Panc1 (cell line): ENCODE data around the gene COQ8A. TPM values are rescaled to one million over a fixed set of nuclear protein-coding genes. Genes with fewer than 3 reads are reported as not detected.
A peak's percentile ranks its signal among the peaks of the same experiment; 100 is the strongest.

Source experiments
- ATAC-seq: fragments of 200-7000 bp; cut with Tn5 transposase; 2 replicates; pipeline ENCODE4 v1.9.1; 2020; ENCODE audit warnings: mild to moderate bottlenecking, moderate library complexity
- BruUV-seq: library from RNA; stranded (reverse); fragments of 400-500 nt; replicated peaks from 2 replicates; lab custom pipeline; 2021; lab: Mats Ljungman, UMichigan
- CTCF ChIA-PET: fragments of 300-600 bp; sonication (Branson Sonifier 250); formaldehyde crosslinking; loops from one replicate; lab custom pipeline; 2022; ENCODE audit warnings: antibody characterized with exemption; lab: Charles Lee
- POLR2A ChIA-PET: fragments of 300-600 bp; sonication (Branson Sonifier 250); formaldehyde crosslinking; loops from one replicate; lab custom pipeline; 2022; ENCODE audit warnings: antibody characterized with exemption; lab: Charles Lee
- DNase-seq: peaks from one replicate; pipeline ENCODE4 v3.0.0-alpha.2; 2010; ENCODE audit warnings: low read depth, low spot score
- H3K27ac ChIP-seq: 2 replicates; pipeline ENCODE4 v1.5.1; 2011; ENCODE audit warnings: mild to moderate bottlenecking, low read length, inconsistent platforms
- H3K27me3 ChIP-seq: fragments of 200-500 bp; sonication (Bioruptor generic); 2 replicates; pipeline ENCODE4 v1.6.0; 2014; ENCODE audit warnings: low read length, inconsistent platforms; ENCODE audit not compliant: control insufficient read depth, insufficient read depth
- H3K36me3 ChIP-seq: fragments of 200-500 bp; sonication (Bioruptor generic); 2 replicates; pipeline ENCODE4 v1.5.1; 2014; ENCODE audit warnings: inconsistent platforms, mild to moderate bottlenecking, low read length, moderate library complexity; ENCODE audit not compliant: control insufficient read depth, insufficient read depth
- H3K4me1 ChIP-seq: 2 replicates; pipeline ENCODE4 v1.5.1; 2011; ENCODE audit warnings: inconsistent platforms, mild to moderate bottlenecking, low read length, moderate library complexity; ENCODE audit not compliant: control insufficient read depth, insufficient read depth
- H3K4me3 ChIP-seq, 2 experiments: 2 replicates each; pipeline ENCODE4 v1.5.1; 2011 to 2012; ENCODE audit warnings: low read depth in 2 of 2, low read length in 2 of 2, mild to moderate bottlenecking in 2 of 2, inconsistent platforms in 1 of 2, moderate library complexity in 1 of 2
- H3K9me3 ChIP-seq: fragments of 200-500 bp; sonication (Bioruptor generic); 2 replicates; pipeline ENCODE4 v1.5.1; 2014; ENCODE audit warnings: low read depth, mild to moderate bottlenecking, inconsistent platforms, low read length, moderate library complexity; ENCODE audit not compliant: control insufficient read depth, insufficient read depth
- CTCF ChIP-seq: fragments of 450-650 bp; IDR thresholded peaks from 2 replicates; pipeline ENCODE4 v1.5.1; 2017; ENCODE audit warnings: mild to moderate bottlenecking
- POLR2AphosphoS5 ChIP-seq: IDR thresholded peaks from 2 replicates; pipeline ENCODE4 v1.6.1; 2012; ENCODE audit warnings: mild to moderate bottlenecking, low read depth, low read length, moderate library complexity
- REST ChIP-seq, 2 experiments: IDR thresholded peaks; 2 replicates each; pipeline ENCODE4 v1.6.1; 2011 to 2012; ENCODE audit warnings: low read depth in 2 of 2, control low read depth in 1 of 2, low read length in 1 of 2, mild to moderate bottlenecking in 1 of 2, moderate library complexity in 1 of 2; ENCODE audit not compliant: insufficient read depth in 1 of 2
- SIN3A ChIP-seq: IDR thresholded peaks from 2 replicates; pipeline ENCODE4 v1.6.1; 2012; ENCODE audit warnings: low read depth, mild to moderate bottlenecking, low read length, moderate library complexity, borderline replicate concordance; ENCODE audit not compliant: insufficient read depth
- TCF7L2 ChIP-seq: IDR thresholded peaks from 2 replicates; pipeline ENCODE4 v1.6.1; 2011; ENCODE audit warnings: mild to moderate bottlenecking, low read depth, low read length, inconsistent platforms
- in situ Hi-C: cut with HindIII; loops from 2 replicates; pipeline ENCODE4 v1.10.0; 2016; ENCODE audit warnings: low sequenced_read_pairs, low pct_unique_long_range_greater_than_20kb
- intact Hi-C: fragments of 100-400 bp; cut with micrococcal nuclease; formaldehyde crosslinking; loops from one replicate; pipeline ENCODE4 v1.10.0; 2022; ENCODE audit not compliant: unreplicated experiment
- total RNA-seq: library from RNA; stranded (reverse); gene quantifications from one replicate; pipeline ENCODE4 v1.2.1, GENCODE V29; 2021; ENCODE audit not compliant: unreplicated experiment

Gene COQ8A
- total RNA-seq, 1 experiment from 2014 or later = 15.1 TPM

GRCh38 chr1:226945106-226945857 is 5.2 kb downstream of the COQ8A start:
- CTCF ChIA-PET = interaction anchor here (0.6 kb wide), 1 partner anchor 1059 kb away, joined by 3 read pairs; no protein-coding TSS in a partner anchor
- POLR2A ChIA-PET = interaction anchor here (0.6 kb wide), 1 partner anchor 15 kb away, joined by 3 read pairs; no protein-coding TSS in a partner anchor
- H3K9me3 ChIP-seq = no peaks in the 10 kb centered on the region
- BruUV-seq = no TSS peak
- no peaks in the 10 kb centered on the region; the same call in 1 of the 2 replicates for H3K36me3 ChIP-seq
- in situ Hi-C loops (no loop called here), intact Hi-C loops (no loop called here)
- peak overlapping the region; percentile 69 for H3K27ac ChIP-seq
- DNase-seq (no peak), ATAC-seq (peak; percentile 52)
- H3K4me3 ChIP-seq = no peak overlapping the region
- peaks cover 26% of the 10 kb centered on the region for H3K4me1 ChIP-seq
- no peaks in the 10 kb centered on the region for H3K27me3 ChIP-seq
- TF ChIP-seq POLR2AphosphoS5 (no peak), REST (IDR thresholded peaks at IDR 0.05; ENCODE audit: insufficient read depth in 1 of 2, low read depth in 2 of 2, low read length in 1 of 2) (no peak)

- in situ Hi-C loops = no loop called here
- no peak for ATAC-seq
- intact Hi-C loops = no loop called here
- ChIA-PET CTCF (interaction anchor here (0.6 kb wide), 2 partner anchors 79 to 1059 kb away, joined by 3 to 6 read pairs; no protein-coding TSS in a partner anchor), POLR2A (interaction anchor here (0.6 kb wide), 1 partner anchor 15 kb away, joined by 3 read pairs; no protein-coding TSS in a partner anchor)
- TF ChIP-seq SIN3A = no peak
- no peak for TF ChIP-seq REST (IDR thresholded peaks at IDR 0.05; ENCODE audit: insufficient read depth in 1 of 2, low read depth in 2 of 2, low read length in 1 of 2)
- no peak for TF ChIP-seq CTCF
- no peak for TF ChIP-seq POLR2AphosphoS5
- no peak for TF ChIP-seq TCF7L2
- Histone ChIP-seq H3K4me1 (peaks cover 24% of the 10 kb centered on the region), H3K9me3 (no peaks in the 10 kb centered on the region), H3K36me3 (no peaks in the 10 kb centered on the region), H3K27ac (peak overlapping the region; percentile 69; the same call in 1 of the 2 replicates), H3K4me3 (no peak overlapping the region), H3K27me3 (no peaks in the 10 kb centered on the region)
- no peak for DNase-seq
- no TSS peak for BruUV-seq
These were observed 5.8 kb downstream of the COQ8A start for GRCh38 chr1:226945858-226946245.
